Smooth muscle cell (in vitro differentiated cells): ENCODE data around the gene FBXO2. TPM values are rescaled to one million over a fixed set of nuclear protein-coding genes. Genes with fewer than 3 reads are reported as not detected.

Experiments used
- DNase-seq: peaks from one replicate; lab custom pipeline; 2025; ENCODE audit not compliant: unreplicated experiment; lab: John Stamatoyannopoulos, UW
- H2AFZ ChIP-seq: fragments of 200-600 bp; sonication (generic); 2 replicates; pipeline ENCODE4 v1.6.0; 2016; ENCODE audit warnings: antibody characterized with exemption, low read depth, mild to moderate bottlenecking
- H3F3A ChIP-seq: fragments of 200-600 bp; sonication (generic); 2 replicates; pipeline ENCODE4 v1.6.0; 2017; ENCODE audit warnings: antibody characterized with exemption, low read depth
- H3K27ac ChIP-seq: fragments of 200-600 bp; sonication (generic); 2 replicates; pipeline ENCODE4 v1.5.1; 2016; ENCODE audit warnings: low read depth, mild to moderate bottlenecking
- H3K27me3 ChIP-seq: fragments of 200-600 bp; sonication (generic); 2 replicates; pipeline ENCODE4 v1.6.1; 2016; ENCODE audit warnings: low read depth, mild to moderate bottlenecking
- H3K36me3 ChIP-seq: fragments of 200-600 bp; sonication (generic); 2 replicates; pipeline ENCODE4 v1.5.1; 2016; ENCODE audit warnings: low read depth
- H3K4me1 ChIP-seq: fragments of 200-600 bp; sonication (generic); 2 replicates; pipeline ENCODE4 v1.5.1; 2016; ENCODE audit warnings: low read depth
- H3K4me2 ChIP-seq: fragments of 200-600 bp; sonication (generic); 2 replicates; pipeline ENCODE4 v1.6.0; 2016; ENCODE audit warnings: mild to moderate bottlenecking
- H3K4me3 ChIP-seq: fragments of 200-600 bp; sonication (generic); 2 replicates; pipeline ENCODE4 v1.5.1; 2016; ENCODE audit warnings: mild to moderate bottlenecking
- H3K79me2 ChIP-seq: fragments of 200-600 bp; sonication (generic); 2 replicates; pipeline ENCODE4 v1.6.0; 2016; ENCODE audit warnings: low read depth, mild to moderate bottlenecking
- H3K9ac ChIP-seq: fragments of 200-600 bp; sonication (generic); 2 replicates; pipeline ENCODE4 v1.6.0; 2016; ENCODE audit warnings: low read depth
- H3K9me3 ChIP-seq: fragments of 200-600 bp; sonication (generic); replicated peaks from 2 replicates; pipeline ENCODE4 v1.5.1; 2016; ENCODE audit warnings: low read depth
- H4K20me1 ChIP-seq: fragments of 200-600 bp; sonication (generic); 2 replicates; pipeline ENCODE4 v1.6.0; 2016; ENCODE audit warnings: low read depth
- WGBS: methylation state at CpG from one replicate; pipeline ENCODE4 v1.1.7; 2016; ENCODE audit warnings: low lambda C conversion rate; 5-methylcytosine and 5-hydroxymethylcytosine counted together
- polyA plus RNA-seq: library from polyadenylated mRNA; unstranded; fragments of >200 nt; fragmentation: Nextera tagmentation; extraction: Ambion mirVana; gene quantifications from 2 replicates; pipeline ENCODE4 v1.2.1, GENCODE V29; 2016
- total RNA-seq: library from RNA; depleted of rRNA; stranded (reverse); fragments of >200 nt; gene quantifications from 2 replicates; pipeline ENCODE4 v1.2.3, GENCODE V29; 2014
- TF ChIP-seq, protein P1 (sequence below): fragments of 200-600 bp; sonication (generic); IDR thresholded peaks from 2 replicates; pipeline ENCODE4 v1.5.1; 2017; ENCODE audit warnings: borderline replicate concordance, mild to moderate bottlenecking, antibody characterized with exemption; ENCODE audit not compliant: insufficient read depth, poor library complexity, severe bottlenecking

Gene FBXO2
- total and polyA plus RNA-seq, 2 experiments from 2014 or later, result 15.5 to 15.6 TPM

DNA sequence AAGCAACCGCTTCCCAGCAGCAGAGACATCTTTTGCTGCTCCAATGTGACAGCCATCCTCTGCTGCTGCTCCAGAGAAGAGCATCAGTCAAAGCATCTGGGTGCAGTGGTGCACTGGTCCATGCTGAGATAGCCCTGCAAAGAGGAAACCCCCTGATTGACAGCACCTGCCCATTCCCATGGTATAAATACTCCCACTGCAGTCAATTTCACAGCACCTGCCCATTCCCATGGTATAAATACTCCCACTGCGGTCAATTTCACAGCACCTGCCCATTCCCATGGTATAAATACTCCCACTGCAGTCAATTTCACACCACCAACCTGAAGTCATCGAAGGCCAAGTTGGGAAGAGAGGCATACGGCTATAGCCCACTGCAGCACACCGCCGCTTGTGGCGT is 25.5 kb downstream of the FBXO2 start:
- Histone ChIP-seq H3F3A (no peaks in the 10 kb centered on the region), H3K9me3 (no peaks in the 10 kb centered on the region), H3K36me3 (no peaks in the 10 kb centered on the region), H3K4me3 (no peak overlapping the region), H4K20me1 (no peaks in the 10 kb centered on the region), H2AFZ (no peak overlapping the region), H3K79me2 (no peaks in the 10 kb centered on the region), H3K9ac (no peak overlapping the region), H3K4me2 (no peak overlapping the region), H3K27ac (no peak overlapping the region), H3K4me1 (no peaks in the 10 kb centered on the region), H3K27me3 (peaks cover 13% of the 10 kb centered on the region)
- TF ChIP-seq, protein P1, sequence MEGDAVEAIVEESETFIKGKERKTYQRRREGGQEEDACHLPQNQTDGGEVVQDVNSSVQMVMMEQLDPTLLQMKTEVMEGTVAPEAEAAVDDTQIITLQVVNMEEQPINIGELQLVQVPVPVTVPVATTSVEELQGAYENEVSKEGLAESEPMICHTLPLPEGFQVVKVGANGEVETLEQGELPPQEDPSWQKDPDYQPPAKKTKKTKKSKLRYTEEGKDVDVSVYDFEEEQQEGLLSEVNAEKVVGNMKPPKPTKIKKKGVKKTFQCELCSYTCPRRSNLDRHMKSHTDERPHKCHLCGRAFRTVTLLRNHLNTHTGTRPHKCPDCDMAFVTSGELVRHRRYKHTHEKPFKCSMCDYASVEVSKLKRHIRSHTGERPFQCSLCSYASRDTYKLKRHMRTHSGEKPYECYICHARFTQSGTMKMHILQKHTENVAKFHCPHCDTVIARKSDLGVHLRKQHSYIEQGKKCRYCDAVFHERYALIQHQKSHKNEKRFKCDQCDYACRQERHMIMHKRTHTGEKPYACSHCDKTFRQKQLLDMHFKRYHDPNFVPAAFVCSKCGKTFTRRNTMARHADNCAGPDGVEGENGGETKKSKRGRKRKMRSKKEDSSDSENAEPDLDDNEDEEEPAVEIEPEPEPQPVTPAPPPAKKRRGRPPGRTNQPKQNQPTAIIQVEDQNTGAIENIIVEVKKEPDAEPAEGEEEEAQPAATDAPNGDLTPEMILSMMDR, result no peak
- WGBS, result 88% methylated on average over 7 of the region's 7 CpGs
- DNase-seq, result no peak

DNA sequence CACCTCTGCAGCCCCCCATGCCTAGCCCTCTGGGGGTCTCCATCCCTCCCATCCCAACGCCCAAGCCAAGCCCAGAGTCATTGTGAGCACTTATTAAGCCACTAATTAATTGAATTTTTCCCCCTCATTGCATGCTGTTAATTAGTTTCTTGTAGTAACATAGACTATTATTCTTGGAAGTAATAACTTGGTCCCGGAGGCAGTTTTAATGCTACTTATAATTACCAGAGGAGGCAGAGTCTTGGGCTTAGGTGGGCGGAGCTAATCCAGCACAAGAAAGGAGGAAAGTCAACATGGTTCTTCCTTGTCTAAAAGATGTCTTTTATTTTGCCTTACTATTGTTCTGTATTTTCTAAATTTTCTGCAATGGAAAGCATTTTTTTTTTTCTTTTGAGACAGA is 27.7 kb downstream of the FBXO2 start:
- no peaks in the 10 kb centered on the region for H3K4me1 ChIP-seq
- peaks cover 11% of the 10 kb centered on the region for H3K27me3 ChIP-seq
- no peak overlapping the region for H2AFZ ChIP-seq
- TF ChIP-seq, protein P1, result no peak
- no peaks in the 10 kb centered on the region for H3K36me3 ChIP-seq
- no peak overlapping the region for H3K4me3 ChIP-seq
- no peaks in the 10 kb centered on the region for H3K9me3 ChIP-seq
- no peak overlapping the region for H3K27ac ChIP-seq
- no peak overlapping the region for H3K4me2 ChIP-seq
- H3K9ac ChIP-seq, result no peak overlapping the region
- DNase-seq, result no peak
- WGBS, result 93% methylated on average over 3 of the region's 3 CpGs
- no peaks in the 10 kb centered on the region for H3F3A ChIP-seq
- H3K79me2 ChIP-seq, result no peaks in the 10 kb centered on the region
- H4K20me1 ChIP-seq, result no peaks in the 10 kb centered on the region

DNA sequence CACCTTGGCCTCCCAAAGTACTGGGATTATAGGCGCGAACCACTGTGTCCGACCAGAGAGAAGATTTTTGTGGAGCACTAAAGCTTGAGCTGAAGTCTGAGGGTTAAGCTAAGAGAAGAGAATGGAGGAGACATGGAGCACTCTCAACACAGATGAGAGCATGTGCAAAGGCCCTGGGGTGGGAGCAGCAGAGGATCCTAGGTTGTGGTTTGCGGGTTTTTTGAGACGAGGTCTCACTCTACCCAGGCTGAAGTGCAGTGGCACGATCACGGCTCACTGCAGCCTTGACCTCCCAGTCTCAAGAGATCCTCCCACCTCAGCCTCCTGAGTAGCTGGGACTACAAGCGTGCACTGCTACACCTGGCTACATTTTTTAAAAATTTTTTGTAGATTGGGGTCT is 30.5 kb downstream of the FBXO2 start:
- Histone ChIP-seq H3K4me3 (no peak overlapping the region), H3K4me2 (no peak overlapping the region), H3K79me2 (no peaks in the 10 kb centered on the region), H3F3A (no peaks in the 10 kb centered on the region), H3K36me3 (no peaks in the 10 kb centered on the region), H3K27me3 (peaks cover 4% of the 10 kb centered on the region), H3K4me1 (no peaks in the 10 kb centered on the region), H3K9me3 (no peaks in the 10 kb centered on the region), H4K20me1 (no peaks in the 10 kb centered on the region), H3K27ac (no peak overlapping the region), H2AFZ (no peak overlapping the region), H3K9ac (no peak overlapping the region)
- WGBS, result 91% methylated on average over 8 of the region's 8 CpGs
- TF ChIP-seq, protein P1, result no peak
- no peak for DNase-seq

DNA sequence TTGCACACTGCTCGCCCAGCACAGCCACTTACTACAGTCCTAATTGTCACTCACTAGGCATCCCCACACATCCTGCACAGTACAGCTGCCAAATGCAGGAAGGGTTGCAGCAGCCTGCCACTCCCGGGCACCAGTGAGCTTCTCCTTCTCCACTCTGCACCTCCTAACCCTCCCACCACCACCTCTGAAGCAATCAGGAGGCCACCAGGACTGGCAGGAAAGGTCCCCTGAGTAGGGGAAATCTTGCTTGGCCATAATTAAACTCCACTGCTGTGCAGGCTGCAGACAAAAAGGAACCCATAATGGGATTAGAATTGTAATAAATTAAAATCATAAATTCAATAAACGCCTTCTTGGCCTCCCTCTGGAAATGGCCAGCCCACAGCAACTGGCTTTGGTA is 31.8 kb downstream of the FBXO2 start:
- H3K9me3 ChIP-seq, result no peaks in the 10 kb centered on the region
- H3K9ac ChIP-seq, result no peak overlapping the region
- H2AFZ ChIP-seq, result no peak overlapping the region
- H3K4me1 ChIP-seq, result no peaks in the 10 kb centered on the region
- H3K4me2 ChIP-seq, result no peak overlapping the region
- TF ChIP-seq, protein P1, result no peak
- no peaks in the 10 kb centered on the region for H3K79me2 ChIP-seq
- H3K4me3 ChIP-seq, result no peak overlapping the region
- H3K27me3 ChIP-seq, result peaks cover 4% of the 10 kb centered on the region
- 89% methylated on average over 3 of the region's 3 CpGs for WGBS
- no peaks in the 10 kb centered on the region for H3K36me3 ChIP-seq
- DNase-seq, result no peak
- no peak overlapping the region for H3K27ac ChIP-seq
- H3F3A ChIP-seq, result no peaks in the 10 kb centered on the region
- no peaks in the 10 kb centered on the region for H4K20me1 ChIP-seq
